Fibroblast of pulmonary artery (primary cell): ENCODE measurements around the gene RMI1.

ENCODE experiments used
- DNase-seq: peaks from one replicate; pipeline ENCODE4 v3.0.0-alpha.2; 2010; ENCODE audit warnings: low read depth
- H3K4me3 ChIP-seq: replicated peaks from 2 replicates; pipeline ENCODE4 v1.5.1; 2011; ENCODE audit warnings: low read depth, mild to moderate bottlenecking, control low read depth, low read length, moderate library complexity
- CTCF ChIP-seq: IDR thresholded peaks from 2 replicates; pipeline ENCODE4 v1.5.1; 2011; ENCODE audit warnings: mild to moderate bottlenecking, control low read depth, low read length, inconsistent platforms; ENCODE audit errors: missing control alignments

Gene RMI1

GRCh38 chr9:83957248-83957513 is 23.4 kb upstream of the RMI1 start:
- DNase-seq: no peak
- peak overlapping the region; percentile 60 for H3K4me3 ChIP-seq
- no peak for TF ChIP-seq CTCF

- no peak for TF ChIP-seq CTCF
- peak; percentile 72 for DNase-seq
- no peak overlapping the region for H3K4me3 ChIP-seq
Measured at GRCh38 chr9:83959061-83959460, 21.5 kb upstream of the RMI1 start.

- no peak for DNase-seq
- TF ChIP-seq CTCF: no peak
- H3K4me3 ChIP-seq: no peak overlapping the region
Measured at GRCh38 chr9:83960991-83961390, 19.6 kb upstream of the RMI1 start.

GRCh38 chr9:83962165-83962564 is 18.4 kb upstream of the RMI1 start:
- no peak for TF ChIP-seq CTCF
- no peak overlapping the region for H3K4me3 ChIP-seq
- DNase-seq: peak; percentile 43

GRCh38 chr9:83964973-83965349 is 15.6 kb upstream of the RMI1 start:
- no peak overlapping the region for H3K4me3 ChIP-seq
- DNase-seq: no peak
- no peak for TF ChIP-seq CTCF

GRCh38 chr9:83965350-83966208 is 15.0 kb upstream of the RMI1 start:
- peak; percentile 45 for DNase-seq
- no peak overlapping the region for H3K4me3 ChIP-seq
- no peak for TF ChIP-seq CTCF

- no peak for TF ChIP-seq CTCF
- H3K4me3 ChIP-seq: no peak overlapping the region
- DNase-seq: no peak
Measured at GRCh38 chr9:83966209-83966582, 14.4 kb upstream of the RMI1 start.
